Common myeloid progenitor, CD34-positive (primary cell): Measurements from ENCODE around the gene TAF1A.

Experiments
- CTCF ChIA-PET: fragments of 350-600 bp; sonication (Branson Sonifier 250); formaldehyde crosslinking; loops from one replicate; lab custom pipeline; 2021; ENCODE audit warnings: antibody characterized with exemption; lab: Charles Lee
- POLR2A ChIA-PET: fragments of 350-600 bp; sonication (Branson Sonifier 250); formaldehyde crosslinking; loops from one replicate; lab custom pipeline; 2021; ENCODE audit warnings: antibody characterized with exemption; lab: Charles Lee
- DNase-seq, 3 donors: peaks; one replicate each; pipeline versions ENCODE4 v3.0.0 to v3.0.0-alpha.2; 2013
- H3K27ac ChIP-seq, 2 experiments: 1 replicate in 1 of 2; 2 replicates in 1 of 2; pipeline ENCODE4 v1.7.0; 2013; ENCODE audit warnings: inconsistent platforms in 2 of 2, low read length in 2 of 2, mild to moderate bottlenecking in 2 of 2, low read depth in 1 of 2, moderate library complexity in 1 of 2; ENCODE audit not compliant: severe bottlenecking in 2 of 2, insufficient read depth in 1 of 2, poor library complexity in 1 of 2
- H3K27me3 ChIP-seq, 5 experiments: replicated peaks in 2 of 5; 1 replicate in 3 of 5; 2 replicates in 2 of 5; pipeline versions ENCODE4 v1.6.1 to v1.7.0; 2013; ENCODE audit warnings: low read length in 4 of 5, mild to moderate bottlenecking in 2 of 5, moderate library complexity in 2 of 5, inconsistent platforms in 1 of 5; ENCODE audit not compliant: insufficient read depth in 5 of 5, control insufficient read depth in 4 of 5
- H3K36me3 ChIP-seq, 4 experiments: 1 replicate in 2 of 4; 2 replicates in 2 of 4; pipeline versions ENCODE4 v1.6.1 to v1.7.0; 2013; ENCODE audit warnings: low read length in 3 of 4, control low read depth in 1 of 4, mild to moderate bottlenecking in 1 of 4; ENCODE audit not compliant: control insufficient read depth in 4 of 4, insufficient read depth in 4 of 4
- H3K4me1 ChIP-seq, 4 experiments: 1 replicate in 3 of 4; 2 replicates in 1 of 4; pipeline versions ENCODE4 v1.6.1 to v1.7.1; 2013; ENCODE audit warnings: low read length in 3 of 4, mild to moderate bottlenecking in 3 of 4, control low read depth in 1 of 4, inconsistent platforms in 1 of 4, moderate library complexity in 1 of 4; ENCODE audit not compliant: control insufficient read depth in 4 of 4, insufficient read depth in 4 of 4; ENCODE audit errors: control extremely low read depth in 1 of 4
- H3K4me3 ChIP-seq, 7 experiments: 1 replicate in 4 of 7; 2 replicates in 3 of 7; pipeline versions ENCODE4 v1.5.1 to v1.7.0; 2013; ENCODE audit warnings: mild to moderate bottlenecking in 7 of 7, low read length in 6 of 7, moderate library complexity in 6 of 7, inconsistent platforms in 2 of 7, low read depth in 2 of 7, control low read depth in 1 of 7; ENCODE audit not compliant: insufficient read depth in 4 of 7, control insufficient read depth in 1 of 7; ENCODE audit errors: extremely low read depth in 1 of 7
- H3K9me3 ChIP-seq, 5 experiments: 1 replicate in 4 of 5; 2 replicates in 1 of 5; pipeline versions ENCODE4 v1.6.1 to v1.7.1; 2013; ENCODE audit warnings: low read length in 4 of 5, mild to moderate bottlenecking in 2 of 5, inconsistent platforms in 1 of 5, low read depth in 1 of 5, moderate library complexity in 1 of 5; ENCODE audit not compliant: control insufficient read depth in 4 of 5, insufficient read depth in 2 of 5; ENCODE audit errors: control extremely low read depth in 1 of 5
- WGBS: methylation state at CpG from one replicate; pipeline ENCODE4 v1.1.5; 2013; ENCODE audit not compliant: insufficient coverage; 5-methylcytosine and 5-hydroxymethylcytosine counted together

Gene TAF1A

GRCh38 chr1:222624214-222624613 lies 34.5 kb upstream of the TAF1A start:
- DNase-seq = no peak
- Histone ChIP-seq H3K9me3 (no peaks in the 10 kb centered on the region), H3K4me3 (no peak overlapping the region), H3K27me3 (no peaks in the 10 kb centered on the region), H3K27ac (no peak overlapping the region), H3K4me1 (peaks cover 0 to 3% (median under 1%) of the 10 kb centered on the region in 4 experiments), H3K36me3 (peaks cover 8 to 42% (median 24%) of the 10 kb centered on the region in 4 experiments)
- POLR2A ChIA-PET = interaction anchor here (0.7 kb wide), 1 partner anchor 24 kb away, joined by 8 read pairs; no protein-coding TSS in a partner anchor
- 94% methylated on average over 3 of the region's 7 CpGs for WGBS
- CTCF ChIA-PET = interaction anchor here (1.3 to 2.5 kb wide), 3 partner anchors 10 to 159 kb away, joined by 3 to 10 read pairs (median 3); no protein-coding TSS in a partner anchor

DNA sequence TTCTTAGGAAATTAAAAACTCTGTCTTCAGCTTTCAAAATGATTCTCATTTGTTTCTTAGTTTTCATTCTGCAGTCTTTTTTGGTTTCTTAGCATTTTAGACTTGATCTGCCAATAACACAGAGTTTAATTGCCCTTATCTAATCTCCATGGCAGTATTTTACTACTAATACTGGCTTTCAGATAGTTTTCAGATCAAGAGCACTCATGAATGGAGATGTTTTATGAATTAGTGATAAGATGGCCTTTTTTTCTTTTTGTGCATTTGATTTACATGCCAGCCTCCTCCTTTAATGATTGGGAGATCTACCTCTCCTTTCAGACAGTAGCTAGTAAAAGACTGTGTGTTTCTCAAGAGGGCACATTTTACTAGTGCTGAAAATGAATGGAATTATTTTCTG lies 33.7 kb upstream of the TAF1A start:
- CTCF ChIA-PET = interaction anchor here (1.0 to 1.3 kb wide), 2 partner anchors 11 to 18 kb away, joined by 3 read pairs; no protein-coding TSS in a partner anchor
- Histone ChIP-seq H3K27me3 (peaks cover 0 to 3% (median 0%) of the 10 kb centered on the region in 5 experiments), H3K9me3 (no peaks in the 10 kb centered on the region), H3K36me3 (peaks cover 4 to 35% (median 20%) of the 10 kb centered on the region in 4 experiments), H3K4me1 (peaks cover 0 to 11% (median 7%) of the 10 kb centered on the region in 4 experiments), H3K4me3 (no peak overlapping the region), H3K27ac (no peak overlapping the region)
- POLR2A ChIA-PET = no interaction called here
- DNase-seq = no peak

DNA sequence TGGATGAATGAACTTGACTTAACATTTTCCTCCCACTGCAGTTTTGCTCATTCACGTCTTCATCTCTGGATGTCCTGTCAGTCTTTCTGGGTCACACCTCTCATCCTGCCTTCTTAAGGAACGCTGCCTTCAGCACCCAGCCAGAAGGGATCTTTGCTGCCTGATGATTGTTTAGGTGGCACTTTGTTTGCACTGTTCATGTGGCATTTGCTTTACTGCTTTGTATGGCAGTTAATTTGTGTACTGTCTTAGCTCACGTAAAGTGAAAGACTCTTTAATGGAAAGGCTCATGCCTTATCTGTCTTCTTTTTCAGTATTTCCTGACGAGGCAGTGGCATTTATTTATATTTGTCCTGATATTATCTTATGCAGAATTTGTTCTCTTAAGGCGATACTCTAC lies 33.0 kb upstream of the TAF1A start:
- no peak overlapping the region for H3K27ac ChIP-seq
- no peaks in the 10 kb centered on the region for H3K9me3 ChIP-seq
- WGBS = no CpG with 5 or more reads among the region's 5 CpGs
- peaks cover 0 to 11% (median 7%) of the 10 kb centered on the region in 4 experiments for H3K4me1 ChIP-seq
- H3K36me3 ChIP-seq = peaks cover 4 to 29% (median 15%) of the 10 kb centered on the region in 4 experiments
- peaks cover 0 to 3% (median 0%) of the 10 kb centered on the region in 5 experiments for H3K27me3 ChIP-seq
- no peak overlapping the region for H3K4me3 ChIP-seq
- POLR2A ChIA-PET = no interaction called here
- CTCF ChIA-PET = interaction anchor here (1.0 to 2.8 kb wide), 2 partner anchors 12 to 158 kb away, joined by 3 to 6 read pairs; no protein-coding TSS in a partner anchor
- no peak for DNase-seq

- H3K4me3 ChIP-seq = no peak overlapping the region
- 92% methylated on average over 2 of the region's 2 CpGs for WGBS
- no peak overlapping the region for H3K27ac ChIP-seq
- H3K27me3 ChIP-seq = peaks cover 0 to 3% (median 0%) of the 10 kb centered on the region in 5 experiments
- no peaks in the 10 kb centered on the region for H3K9me3 ChIP-seq
- peaks cover 0 to 16% (median 10%) of the 10 kb centered on the region in 4 experiments for H3K4me1 ChIP-seq
- POLR2A ChIA-PET = no interaction called here
- DNase-seq = no peak
- CTCF ChIA-PET = interaction anchor here (0.9 to 3.2 kb wide), 4 partner anchors 14 to 165 kb away, joined by 3 to 16 read pairs (median 6); no protein-coding TSS in a partner anchor
- H3K36me3 ChIP-seq = peaks cover 0 to 17% (median 6%) of the 10 kb centered on the region in 4 experiments
These were observed 30.8 kb upstream of the TAF1A start for GRCh38 chr1:222620566-222620965.

GRCh38 chr1:222618880-222619596 lies 29.3 kb upstream of the TAF1A start:
- no peaks in the 10 kb centered on the region for H3K9me3 ChIP-seq
- POLR2A ChIA-PET = no interaction called here
- H3K4me1 ChIP-seq = peaks cover 0 to 16% (median 10%) of the 10 kb centered on the region in 4 experiments
- peak overlapping the region; percentile 70 to 92 (median 82) for H3K4me3 ChIP-seq
- H3K27me3 ChIP-seq = peaks cover 0 to 3% (median 0%) of the 10 kb centered on the region in 5 experiments
- peaks cover 0 to 10% (median 6%) of the 10 kb centered on the region in 4 experiments for H3K36me3 ChIP-seq
- CTCF ChIA-PET = interaction anchor here (1.2 to 3.2 kb wide), 3 partner anchors 15 to 35 kb away, joined by 3 to 16 read pairs (median 5); partner anchors contain the start of gene TAF1A
- peak overlapping the region in 1 of 2 experiments; percentile 63 for H3K27ac ChIP-seq
- DNase-seq = peak in 2 of 3 donors; percentile 13 to 28
- 21% methylated on average over 16 of the region's 20 CpGs for WGBS

DNA sequence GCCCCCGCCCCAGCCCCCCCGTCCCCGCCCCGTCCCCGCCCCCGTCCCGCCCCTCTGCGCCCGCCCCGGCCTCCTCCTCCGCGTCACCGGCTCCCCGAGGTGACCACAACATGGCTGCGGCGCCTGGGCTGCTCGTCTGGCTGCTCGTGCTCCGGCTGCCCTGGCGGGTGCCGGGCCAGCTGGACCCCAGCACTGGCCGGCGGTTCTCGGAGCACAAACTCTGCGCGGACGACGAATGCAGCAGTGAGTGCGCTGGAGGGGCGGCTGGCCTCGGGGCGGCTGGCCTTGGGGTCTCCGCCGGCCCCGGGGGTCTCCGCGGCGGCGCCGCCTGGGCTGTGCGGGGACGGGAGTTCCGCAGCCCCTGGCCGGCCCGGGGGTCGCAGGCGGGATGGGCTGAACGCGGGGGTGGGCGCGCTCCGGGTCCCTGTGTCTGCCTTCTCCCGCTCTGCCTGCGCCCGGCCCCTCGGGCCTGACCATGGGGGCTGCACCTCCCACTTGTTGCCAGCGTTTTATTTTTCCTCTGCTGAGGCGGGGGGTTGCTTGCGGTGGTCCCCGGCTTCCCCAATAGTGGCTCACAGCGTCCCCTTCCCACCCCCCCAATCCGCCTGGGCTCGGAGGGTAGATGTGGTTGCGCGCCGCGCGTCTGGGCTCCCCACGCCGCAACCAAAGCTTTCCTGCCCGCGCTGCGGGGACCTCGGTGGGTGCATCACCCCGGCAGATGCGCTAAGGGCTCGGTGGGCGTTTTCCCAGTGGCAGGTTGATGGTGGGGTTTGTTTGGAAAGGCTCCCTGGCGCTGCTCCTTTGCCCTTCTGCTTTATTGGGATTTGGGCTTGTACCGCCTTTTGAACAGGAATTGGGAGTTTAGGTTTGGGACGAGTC lies 28.5 kb upstream of the TAF1A start, which contains the start of gene MIA3:
Gene MIA3, plus strand, starts transcription at position 97 of the 879 bp plus-strand sequence. Its CDS starts 14 bp downstream, at position 111.
- peak in 2 of 3 donors; percentile 67 to 70 for DNase-seq
- CTCF ChIA-PET = no interaction called here
- 0% methylated on average over 45 of the region's 81 CpGs for WGBS

More for the DNA sequence above, 28.5 kb upstream of the TAF1A start, which contains the start of gene MIA3:
- Histone ChIP-seq H3K4me3 (peak within 1 kb of the TSS; percentile 70 to 92 (median 82)), H3K9me3 (no peaks in the 10 kb centered on the region), H3K36me3 (peaks cover 0 to 9% (median 5%) of the 10 kb centered on the region in 4 experiments), H3K27me3 (peaks cover 0 to 3% (median 0%) of the 10 kb centered on the region in 5 experiments), H3K27ac (peak within 1 kb of the TSS; percentile 10 to 63), H3K4me1 (peaks cover 0 to 16% (median 10%) of the 10 kb centered on the region in 4 experiments)
- POLR2A ChIA-PET = interaction anchor here (0.6 kb wide), 1 partner anchor 140 kb away, joined by 3 read pairs; no protein-coding TSS in a partner anchor
